Measurements from ENCODE around the gene TSHZ2.

Gene TSHZ2

DNA sequence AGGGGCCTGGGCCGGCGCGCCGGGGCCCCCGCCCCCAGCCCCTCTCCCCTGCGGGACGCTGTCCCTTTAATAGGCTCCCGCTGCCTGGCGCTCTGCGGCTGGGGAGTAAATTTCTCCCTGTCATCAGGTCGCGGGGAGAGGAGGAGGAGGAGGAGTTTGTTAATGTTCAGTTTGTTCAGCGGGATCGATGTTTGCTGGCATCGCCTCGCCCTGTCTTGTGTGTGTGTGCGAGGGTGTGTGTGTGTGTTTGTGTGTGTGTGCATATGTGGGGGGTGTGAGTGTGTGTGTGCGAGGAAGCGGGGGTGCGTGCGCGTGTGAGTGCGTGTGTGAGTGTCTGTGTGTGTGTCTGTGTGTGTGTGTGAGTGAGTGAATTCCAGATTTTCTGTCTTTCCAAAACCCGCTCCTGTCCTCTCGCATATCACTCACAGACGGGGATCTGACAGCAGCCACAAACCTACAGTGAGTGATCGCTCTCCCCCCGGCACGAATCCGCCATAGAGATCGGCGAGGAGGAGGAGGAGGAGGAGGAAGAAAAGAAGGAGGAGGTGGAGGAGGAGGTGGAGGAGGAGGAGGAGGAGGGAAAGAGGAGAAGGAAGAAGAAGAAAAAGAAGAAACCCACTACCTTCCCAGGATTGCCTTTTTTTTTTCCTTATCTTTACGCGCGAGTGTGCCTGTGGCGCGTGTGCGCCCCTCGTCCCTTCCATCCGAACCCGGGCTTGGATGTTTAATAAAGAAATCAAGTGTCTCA is at the start of gene TSHZ2:
TSHZ2 (plus strand) TSS at position 169 of the 748 bp plus-strand sequence. CDS start 936 bp downstream, outside the sequence.
- DNase-seq = peak; percentile 47

- DNase-seq = no peak
Measured at GRCh38 chr20:52922436-52922835, 49.7 kb upstream of the TSHZ2 start.

GRCh38 chr20:52923123-52923937 is 48.8 kb upstream of the TSHZ2 start:
- DNase-seq = no peak

- DNase-seq = no peak
Measured at GRCh38 chr20:52924411-52925271, 47.5 kb upstream of the TSHZ2 start.

GRCh38 chr20:52926505-52926904 is 45.7 kb upstream of the TSHZ2 start:
- no peak for DNase-seq

GRCh38 chr20:52933867-52934266 is 38.3 kb upstream of the TSHZ2 start:
- DNase-seq = no peak

DNA sequence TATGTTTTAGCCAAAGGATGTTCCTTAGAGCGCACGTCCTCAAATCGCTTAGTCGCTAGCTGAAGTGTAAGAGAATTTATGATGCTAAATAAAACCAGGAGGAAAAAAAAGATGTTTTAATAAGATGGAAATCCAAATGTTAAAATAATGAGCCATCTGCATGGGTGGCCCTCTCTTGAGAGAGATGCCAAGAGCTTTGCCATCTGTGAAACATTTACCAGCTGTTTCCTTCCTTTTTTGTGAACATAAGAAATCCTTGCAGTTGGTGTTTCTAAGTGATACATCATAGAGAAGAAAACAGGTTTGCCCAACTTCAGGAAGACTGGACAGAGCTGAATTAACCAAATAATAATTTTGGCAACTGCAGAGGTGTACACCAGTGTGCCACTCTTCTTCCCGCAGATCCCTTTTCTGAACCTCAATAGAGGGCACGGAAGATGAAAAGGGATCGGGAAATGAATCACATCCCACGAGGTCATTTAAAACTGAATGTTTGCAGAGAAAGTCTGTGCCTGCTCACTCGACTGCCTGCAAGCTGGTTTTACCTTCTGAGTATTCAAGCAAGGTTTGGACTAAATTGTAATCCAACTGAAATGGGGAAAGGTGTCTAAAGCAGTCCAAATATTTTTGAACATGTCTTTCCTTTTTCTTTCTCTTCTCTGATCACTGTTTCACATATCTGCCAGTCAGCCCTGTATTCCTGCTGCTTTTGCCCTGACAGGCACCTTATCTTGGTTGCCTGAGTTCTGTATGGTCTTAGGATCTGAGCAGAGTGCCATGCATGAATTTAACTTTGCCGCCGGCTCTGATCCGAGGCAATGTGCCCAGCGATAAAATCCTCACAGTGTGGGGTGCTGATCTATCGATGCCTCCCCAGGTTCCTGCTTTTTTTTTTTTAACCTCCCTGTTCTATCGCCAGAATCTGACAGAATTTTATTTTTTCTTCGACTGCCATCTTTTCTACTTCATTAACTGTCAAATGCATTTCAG is 35.5 kb upstream of the TSHZ2 start:
- DNase-seq = no peak

- no peak for DNase-seq
Measured at GRCh38 chr20:52937591-52938100, 34.5 kb upstream of the TSHZ2 start.

GRCh38 chr20:52939141-52939540 is 33.0 kb upstream of the TSHZ2 start:
- DNase-seq = no peak

- no peak for DNase-seq
Measured at GRCh38 chr20:52941808-52942207, 30.4 kb upstream of the TSHZ2 start.

GRCh38 chr20:52943185-52943841 is 28.8 kb upstream of the TSHZ2 start:
- DNase-seq = no peak

DNA sequence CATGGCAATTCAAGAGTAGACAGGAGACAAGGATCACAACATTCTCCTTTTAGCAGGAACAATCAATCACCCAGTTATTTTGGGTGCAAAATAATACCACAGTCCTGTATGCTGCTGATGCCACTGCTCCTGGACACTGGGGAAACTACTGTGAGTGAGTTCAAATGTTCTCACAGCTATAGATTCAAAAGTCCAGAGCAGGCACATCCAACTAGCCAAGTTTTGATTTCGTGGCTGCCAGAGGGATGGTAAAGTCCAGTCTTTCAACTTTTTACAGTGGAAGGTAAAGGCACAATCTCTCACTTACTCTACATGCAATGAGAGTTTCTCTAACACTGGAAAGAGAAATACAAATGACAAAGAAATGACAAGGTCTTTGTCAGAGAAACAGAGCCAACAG is 26.9 kb upstream of the TSHZ2 start:
- DNase-seq = no peak

DNA sequence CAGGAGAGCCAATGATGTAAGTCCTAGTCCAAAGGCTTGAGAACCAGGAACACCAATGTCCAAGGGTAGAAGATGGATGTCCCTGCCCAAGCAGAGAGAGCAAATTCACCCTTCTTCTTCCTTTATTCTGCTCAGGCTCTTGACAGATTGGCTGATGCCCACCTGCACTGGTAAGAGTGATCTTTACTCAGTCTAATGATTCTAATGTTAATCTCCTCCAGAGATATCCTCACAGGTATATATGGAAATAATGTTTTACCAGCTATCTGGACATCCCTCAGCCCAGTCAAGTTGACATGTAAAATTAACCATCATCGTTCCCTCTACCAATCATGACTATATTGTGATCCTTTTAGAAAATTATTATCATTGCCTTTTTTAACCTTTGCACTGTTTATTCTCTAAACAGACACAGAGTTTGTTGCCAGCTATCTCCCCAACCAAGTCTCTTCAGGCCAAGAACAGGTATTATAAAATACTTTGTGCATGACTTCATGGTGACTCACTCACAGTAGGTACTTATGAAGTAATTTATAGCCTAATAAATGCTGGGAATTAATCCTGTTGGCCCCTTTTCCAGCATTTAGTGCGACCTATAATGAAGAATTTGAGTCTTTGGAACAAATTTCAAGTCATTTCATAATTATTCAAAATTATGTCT is 26.2 kb upstream of the TSHZ2 start:
- no peak for DNase-seq

DNA sequence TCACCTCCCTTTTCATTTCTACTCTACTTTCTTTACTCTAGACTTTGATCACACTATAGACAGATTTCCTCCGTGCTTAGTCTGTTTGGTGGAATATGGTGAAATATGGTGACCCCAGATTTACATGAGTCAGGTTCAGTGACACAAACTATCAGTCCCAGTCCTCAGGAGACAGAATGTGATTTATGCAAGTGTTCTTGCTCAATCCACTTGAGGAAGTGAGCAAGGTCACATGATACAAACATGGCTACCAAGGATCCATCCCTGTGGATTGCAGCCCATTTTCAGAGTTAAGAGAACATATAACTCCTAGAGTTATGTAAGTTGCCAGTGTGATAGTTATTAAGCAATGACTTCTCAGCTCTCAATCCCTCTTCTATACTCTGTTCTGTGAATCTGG is 23.7 kb upstream of the TSHZ2 start:
- no peak for DNase-seq

DNA sequence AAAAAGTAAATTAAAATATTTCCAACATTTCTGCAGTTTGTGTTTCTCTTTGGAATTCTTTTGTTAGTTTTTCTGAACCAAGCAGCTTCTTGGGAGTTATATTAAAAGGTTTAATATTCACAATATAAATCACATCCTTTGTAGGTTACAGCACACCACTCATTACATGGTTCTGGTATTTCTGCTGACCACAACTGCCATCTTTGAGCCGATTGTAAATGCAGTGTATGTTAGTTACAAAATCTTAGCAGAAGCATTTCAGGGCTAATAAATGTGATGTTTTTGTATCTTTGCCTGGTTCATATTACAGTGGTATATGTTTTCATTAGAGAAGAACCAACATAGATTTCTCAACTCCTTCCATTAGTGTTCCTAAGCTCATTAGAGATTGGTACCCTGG is 19.1 kb upstream of the TSHZ2 start:
- no peak for DNase-seq

- no peak for DNase-seq
Measured at GRCh38 chr20:52954849-52955248, 17.3 kb upstream of the TSHZ2 start.

DNA sequence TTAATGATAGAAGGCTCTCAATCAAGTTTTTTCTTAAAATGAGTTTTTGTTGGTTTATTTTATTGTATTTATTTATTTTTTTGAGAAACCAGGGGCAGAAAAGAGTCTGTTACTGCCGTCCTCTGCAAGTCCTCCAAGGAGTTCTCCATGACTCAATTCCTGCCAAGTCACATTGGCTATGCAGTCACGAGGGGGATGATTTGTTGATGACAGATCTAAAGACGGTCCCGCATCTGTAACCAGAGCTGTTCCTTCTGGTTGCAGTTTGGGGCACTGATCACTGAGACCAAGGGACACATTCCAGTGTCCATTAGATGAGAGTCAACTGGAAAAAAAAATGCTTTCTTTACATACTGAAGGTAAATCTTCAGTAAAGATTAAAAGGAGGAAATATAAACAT is 13.9 kb upstream of the TSHZ2 start:
- no peak for DNase-seq

DNA sequence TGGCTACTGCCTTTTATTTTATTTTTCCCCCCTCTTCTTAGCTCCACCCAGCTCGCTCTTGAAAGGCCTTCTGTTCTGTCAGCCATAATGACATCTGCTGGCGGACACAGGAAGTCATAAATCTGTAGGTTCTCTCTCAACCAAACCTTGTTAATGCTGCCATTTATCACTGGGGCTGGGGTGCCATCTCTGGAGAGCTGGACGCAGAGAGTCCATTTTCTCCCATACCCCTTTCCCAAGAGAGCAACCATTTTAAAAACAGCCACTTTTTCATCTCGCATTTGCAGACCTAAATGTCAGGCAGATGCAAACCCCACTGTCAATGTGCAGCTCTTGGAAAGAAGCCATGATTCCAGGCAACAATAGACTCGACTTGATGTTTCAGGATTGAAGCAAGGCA is 13.0 kb upstream of the TSHZ2 start:
- no peak for DNase-seq

GRCh38 chr20:52962183-52962582 is 10.0 kb upstream of the TSHZ2 start:
- DNase-seq = no peak

DNA sequence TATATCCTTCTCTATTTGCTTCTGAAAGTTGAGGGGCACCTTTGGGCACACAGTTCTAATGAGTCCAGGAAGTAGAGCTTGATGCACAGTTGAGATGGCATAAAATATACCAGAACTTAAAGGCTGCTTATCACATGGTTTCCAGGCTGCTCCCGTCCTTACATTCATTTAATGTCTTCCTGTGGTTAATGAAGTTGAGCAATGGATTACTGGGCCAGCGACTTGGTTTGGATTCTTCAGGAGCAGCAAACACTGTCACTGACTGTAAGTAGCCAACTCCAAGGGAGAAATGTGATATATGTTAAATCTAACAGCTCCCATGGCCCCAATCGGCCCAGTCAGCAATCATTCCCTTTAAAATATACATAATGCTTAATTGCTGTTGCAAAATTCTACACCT is 9.0 kb upstream of the TSHZ2 start:
- DNase-seq = no peak

- DNase-seq = no peak
Measured at GRCh38 chr20:52964131-52964530, 8.0 kb upstream of the TSHZ2 start.

Data from stimulated activated CD4-positive, alpha-beta T cell treated with anti-CD3 and anti-CD28 coated beads, Interleukin-12 subunit alpha, Interleukin-12 subunit beta, amount 100 ng/mL, for 4 hours (primary cell).